Stimulated activated CD8-positive, alpha-beta memory T cell treated with anti-CD3 and anti-CD28 coated beads, Interleukin-4, amount 100 ng/mL, for 4 hours (primary cell): ENCODE data around the gene CD3G.
"Not testable (repeated sequence)": the region's sequence is repeated elsewhere in the genome, so short reads cannot be mapped to it uniquely, and the experiment has no call there.

Experiments
- DNase-seq, 2 donors: peaks; one replicate each; pipeline ENCODE4 v3.0.0-alpha.2; 2020; ENCODE audit warnings: low read depth in 2 of 2, low spot score in 1 of 2

CD3G gene

GRCh38 chr11:118374729-118375128 lies 30.6 kb downstream of the CD3G start:
- DNase-seq, result no peak

GRCh38 chr11:118375978-118376377 lies 31.8 kb downstream of the CD3G start:
- no peak for DNase-seq

GRCh38 chr11:118379497-118379896 lies 35.4 kb downstream of the CD3G start:
- no peak for DNase-seq

- no peak for DNase-seq
Measured at GRCh38 chr11:118380571-118380970, 36.4 kb downstream of the CD3G start.

GRCh38 chr11:118382954-118383353 lies 38.8 kb downstream of the CD3G start:
- DNase-seq, result no peak

GRCh38 chr11:118383657-118384056 lies 39.5 kb downstream of the CD3G start:
- DNase-seq, result no peak

- no peak for DNase-seq
Measured at GRCh38 chr11:118396097-118396501, 52.0 kb downstream of the CD3G start.

- no peak for DNase-seq
Measured at GRCh38 chr11:118397448-118397847, 53.3 kb downstream of the CD3G start.

- DNase-seq, result peak in 1 of 2 donors; percentile 2
Measured at GRCh38 chr11:118398791-118399559, 54.8 kb downstream of the CD3G start.

- DNase-seq, result peak; percentile 84 to 87
Measured at GRCh38 chr11:118401151-118401879, 57.2 kb downstream of the CD3G start, which contains the start of gene ATP5MG. ATP5MG (plus strand) TSS chr11:118401606; CDS start chr11:118401666, 60 bp downstream.

- no peak for DNase-seq
Measured at GRCh38 chr11:118401880-118402590, 57.9 kb downstream of the CD3G start.

- not testable (repeated sequence) for DNase-seq
Measured at GRCh38 chr11:118402594-118402993, 58.5 kb downstream of the CD3G start.
